Liver (tissue), 9 donors: ENCODE measurements around the gene TMEM91. TPM values are rescaled to one million over a fixed set of nuclear protein-coding genes. Genes with fewer than 3 reads are reported as not detected.

Experiments used
- DNase-seq: peaks from one replicate; pipeline ENCODE4 v3.0.0-alpha.2; 2017; ENCODE audit warnings: low spot score
- H3K27ac ChIP-seq, 2 donors: one replicate each; pipeline ENCODE4 v1.7.0; 2013; ENCODE audit warnings: inconsistent platforms in 2 of 2, low read length in 2 of 2, control low read depth in 1 of 2, low read depth in 1 of 2, mild to moderate bottlenecking in 1 of 2
- H3K27me3 ChIP-seq, 4 donors: one replicate each; pipeline versions ENCODE4 v1.6.1 to v1.7.0; 2013; ENCODE audit warnings: low read length in 3 of 4, inconsistent platforms in 1 of 4, mild to moderate bottlenecking in 1 of 4, moderate library complexity in 1 of 4; ENCODE audit not compliant: control insufficient read depth in 4 of 4, insufficient read depth in 4 of 4
- H3K36me3 ChIP-seq, 4 donors: one replicate each; pipeline versions ENCODE4 v1.6.1 to v1.7.0; 2013; ENCODE audit warnings: low read length in 3 of 4, mild to moderate bottlenecking in 3 of 4, low read depth in 1 of 4, moderate library complexity in 1 of 4; ENCODE audit not compliant: control insufficient read depth in 4 of 4, insufficient read depth in 3 of 4
- H3K4me1 ChIP-seq, 4 donors: one replicate each; pipeline versions ENCODE4 v1.6.1 to v1.7.0; 2013; ENCODE audit warnings: low read length in 3 of 4, mild to moderate bottlenecking in 3 of 4, moderate library complexity in 1 of 4; ENCODE audit not compliant: control insufficient read depth in 4 of 4, insufficient read depth in 4 of 4
- H3K4me3 ChIP-seq, 3 donors: one replicate each; pipeline versions ENCODE4 v1.6.1 to v1.7.0; 2013; ENCODE audit warnings: low read length in 3 of 3, control low read depth in 1 of 3, low read depth in 1 of 3, mild to moderate bottlenecking in 1 of 3
- H3K9ac ChIP-seq, 2 donors: one replicate each; pipeline ENCODE4 v1.7.0; 2013; ENCODE audit warnings: low read length in 2 of 2, mild to moderate bottlenecking in 2 of 2, moderate library complexity in 2 of 2, control low read depth in 1 of 2, low read depth in 1 of 2
- H3K9me3 ChIP-seq, 4 donors: one replicate each; pipeline versions ENCODE4 v1.6.1 to v1.7.0; 2013; ENCODE audit warnings: low read length in 3 of 4; ENCODE audit not compliant: control insufficient read depth in 4 of 4
- EGR1 ChIP-seq, 2 donors: IDR thresholded peaks; 2 replicates each; pipeline ENCODE4 v1.6.1; 2016 to 2018; ENCODE audit warnings: antibody characterized with exemption in 2 of 2, low read depth in 2 of 2
- FOXA1 ChIP-seq: IDR thresholded peaks from 2 replicates; pipeline ENCODE4 v1.6.1; 2016; ENCODE audit warnings: antibody characterized with exemption
- FOXA2 ChIP-seq: IDR thresholded peaks from 2 replicates; pipeline ENCODE4 v1.6.1; 2016; ENCODE audit warnings: antibody characterized with exemption
- GABPA ChIP-seq, 2 donors: IDR thresholded peaks in 1 of 2; conservative IDR thresholded peaks in 1 of 2; 2 replicates each; pipeline ENCODE4 v1.6.1; 2016; ENCODE audit warnings: antibody characterized with exemption in 2 of 2, mild to moderate bottlenecking in 1 of 2, moderate library complexity in 1 of 2
- HNF4A ChIP-seq, 2 donors: conservative IDR thresholded peaks; 2 replicates each; pipeline ENCODE4 v1.6.1; 2016; ENCODE audit warnings: antibody characterized with exemption in 2 of 2, mild to moderate bottlenecking in 2 of 2
- HNF4G ChIP-seq: IDR thresholded peaks from 2 replicates; pipeline ENCODE4 v1.6.1; 2016; ENCODE audit warnings: antibody characterized with exemption
- JUND ChIP-seq, 2 donors: IDR thresholded peaks; 2 replicates each; pipeline ENCODE4 v1.6.1; 2016; ENCODE audit warnings: antibody characterized with exemption in 2 of 2
- NR2F2 ChIP-seq: IDR thresholded peaks from 2 replicates; pipeline ENCODE4 v1.6.1; 2016; ENCODE audit warnings: antibody characterized with exemption
- RXRA ChIP-seq, 2 donors: IDR thresholded peaks; 2 replicates each; pipeline ENCODE4 v1.6.1; 2017 to 2018; ENCODE audit warnings: antibody characterized with exemption in 2 of 2, mild to moderate bottlenecking in 1 of 2
- SP1 ChIP-seq: IDR thresholded peaks from 2 replicates; pipeline ENCODE4 v1.6.1; 2018; ENCODE audit warnings: antibody characterized with exemption, mild to moderate bottlenecking
- TAF1 ChIP-seq: conservative IDR thresholded peaks from 2 replicates; pipeline ENCODE4 v1.6.1; 2016; ENCODE audit warnings: antibody characterized with exemption, mild to moderate bottlenecking
- YY1 ChIP-seq: IDR thresholded peaks from 2 replicates; pipeline ENCODE4 v1.6.1; 2016; ENCODE audit warnings: antibody characterized with exemption, mild to moderate bottlenecking
- WGBS: extraction: QIAGEN DNeasy Blood & Tissue Kit; methylation state at CpG from one replicate; pipeline ENCODE4 v1.1.7; 2013; 5-methylcytosine and 5-hydroxymethylcytosine counted together
- polyA plus RNA-seq, 2 donors: library from polyadenylated mRNA; stranded (reverse) in 1 of 2; unstranded in 1 of 2; fragments of 200-250 nt in 1 of 2; fragments of >200 nt in 1 of 2; fragmentation: Nextera tagmentation in 1 of 2; extraction: Ambion mirVana in 1 of 2; gene quantifications; one replicate each; pipeline versions ENCODE4 v1.2.1 to v1.2.3, GENCODE V29; 2013 to 2015
- total RNA-seq, 2 donors: library from RNA; depleted of rRNA; stranded (reverse); fragments of >200 nt; gene quantifications; one replicate each; pipeline ENCODE4 v1.2.3, GENCODE V29; 2014
- TF ChIP-seq, protein P1 (sequence below): IDR thresholded peaks from 2 replicates; pipeline ENCODE4 v1.6.1; 2016; ENCODE audit warnings: antibody characterized with exemption
- TF ChIP-seq, protein P2 (sequence below): IDR thresholded peaks from 2 replicates; pipeline ENCODE4 v1.6.1; 2016; ENCODE audit warnings: antibody characterized with exemption
- TF ChIP-seq, protein P3 (sequence below): IDR thresholded peaks from 2 replicates; pipeline ENCODE4 v1.6.1; 2016; ENCODE audit warnings: antibody characterized with exemption
- TF ChIP-seq, protein P4 (sequence below): IDR thresholded peaks from 2 replicates; pipeline ENCODE4 v1.6.1; 2016; ENCODE audit warnings: antibody characterized with exemption, mild to moderate bottlenecking
- TF ChIP-seq, protein P5 (sequence below): fragments of 150-350 bp; IDR thresholded peaks from 2 replicates; pipeline ENCODE4 v1.5.1; 2017; ENCODE audit warnings: improper control_type of control experiment, low read depth, low read length; ENCODE audit not compliant: missing input control
- donor health status: healthy.
- donor health status: healthy.
- donor health status: healthy.
- donor health status: healthy.
- donor health status: healthy.

TMEM91 gene
- total and polyA plus RNA-seq, 4 donors = 1.6 to 4.0 (median 2.9) TPM

DNA sequence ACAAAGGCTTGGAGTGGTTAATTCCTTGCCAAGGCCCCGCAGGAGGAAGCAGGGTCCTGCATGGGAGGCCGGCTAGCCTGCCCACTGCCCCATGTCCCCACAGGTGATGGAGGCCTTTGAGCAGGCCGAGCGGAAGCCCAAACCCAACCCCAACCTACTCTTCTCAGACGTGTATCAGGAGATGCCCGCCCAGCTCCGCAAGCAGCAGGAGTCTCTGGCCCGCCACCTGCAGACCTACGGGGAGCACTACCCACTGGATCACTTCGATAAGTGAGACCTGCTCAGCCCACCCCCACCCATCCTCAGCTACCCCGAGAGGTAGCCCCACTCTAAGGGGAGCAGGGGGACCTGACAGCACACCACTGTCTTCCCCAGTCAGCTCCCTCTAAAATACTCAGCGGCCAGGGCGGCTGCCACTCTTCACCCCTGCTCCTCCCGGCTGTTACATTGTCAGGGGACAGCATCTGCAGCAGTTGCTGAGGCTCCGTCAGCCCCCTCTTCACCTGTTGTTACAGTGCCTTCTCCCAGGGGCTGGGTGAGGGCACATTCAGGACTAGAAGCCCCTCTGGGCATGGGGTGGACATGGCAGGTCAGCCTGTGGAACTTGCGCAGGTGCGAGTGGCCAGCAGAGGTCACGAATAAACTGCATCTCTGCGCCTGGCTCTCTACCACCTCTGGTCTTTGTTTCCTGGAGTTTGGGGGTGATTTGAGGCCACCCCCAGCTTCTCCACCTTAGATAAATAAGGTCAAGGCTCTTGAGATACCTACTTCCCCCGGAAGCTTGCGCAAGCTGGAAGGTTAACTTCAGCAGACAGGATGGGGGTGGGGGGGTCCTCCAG lies 48.2 kb downstream of the TMEM91 start:
- TF ChIP-seq GABPA (IDR thresholded peaks at IDR 0.05 in 1 of 2, conservative IDR thresholded peaks at IDR 0.05 in 1 of 2) (no peak), SP1 (no peak), NR2F2 (peak; percentile 18), HNF4A (conservative IDR thresholded peaks at IDR 0.05) (no peak), EGR1 (IDR thresholded peaks at IDR 0.05; ENCODE audit: low read depth in 2 of 2) (no peak), FOXA2 (no peak), TAF1 (no peak), FOXA1 (no peak), HNF4G (no peak)
- Histone ChIP-seq H3K9ac (no peak overlapping the region), H3K9me3 (no peaks in the 10 kb centered on the region), H3K27me3 (no peaks in the 10 kb centered on the region), H3K4me1 (peaks cover 0 to 8% (median 0%) of the 10 kb centered on the region in 4 donors), H3K27ac (no peak overlapping the region), H3K36me3 (peaks cover 9 to 61% (median 24%) of the 10 kb centered on the region in 4 donors), H3K4me3 (no peak overlapping the region)
- WGBS = 82% methylated on average over 21 of the region's 21 CpGs
- DNase-seq = no peak

DNA sequence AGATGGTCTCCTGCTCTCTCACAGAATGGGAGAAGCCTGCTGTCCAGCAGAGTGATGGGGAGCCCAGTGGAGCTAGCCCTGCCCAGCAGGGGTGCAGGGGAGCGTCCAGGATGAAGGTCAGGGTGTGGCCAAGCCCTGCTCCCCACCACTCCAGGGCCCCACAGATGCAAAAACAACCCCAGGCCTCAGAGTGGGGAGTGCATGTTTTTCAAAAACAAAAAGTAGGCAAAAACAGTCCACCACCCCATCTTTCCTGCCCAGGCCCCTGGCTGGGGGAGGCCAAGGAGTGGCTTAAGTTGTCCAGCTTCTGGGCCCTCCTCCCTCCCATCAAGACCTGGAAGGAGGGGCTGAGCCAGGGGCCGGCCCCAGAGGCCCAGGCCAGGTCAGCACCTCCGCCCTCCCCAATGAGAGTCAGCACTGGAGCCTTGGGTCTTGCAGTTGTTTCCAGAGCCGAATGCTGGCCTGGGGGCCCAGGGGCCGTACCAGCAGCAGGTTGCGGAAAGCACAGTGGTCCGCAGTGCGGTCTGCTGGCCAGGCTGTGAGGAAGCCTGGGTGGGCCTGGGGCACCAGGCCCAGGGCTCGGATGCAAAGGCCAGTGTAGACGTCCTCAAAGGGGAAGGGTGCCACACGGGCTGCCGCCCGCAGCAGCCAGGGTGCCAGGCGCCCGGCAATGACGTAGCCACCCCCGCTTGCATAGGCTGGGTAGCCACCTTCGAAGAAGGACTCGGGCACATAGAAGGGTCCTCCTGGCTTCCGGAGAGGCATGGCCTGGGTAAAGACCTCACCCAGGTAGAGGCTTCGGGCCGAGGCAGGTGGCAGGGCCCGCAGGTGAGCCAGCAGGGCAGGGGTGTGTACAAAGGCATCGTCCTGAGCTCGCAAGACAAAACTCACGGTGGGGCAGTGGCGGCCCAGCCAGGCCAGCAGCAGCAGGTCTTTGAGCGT lies 49.1 kb downstream of the TMEM91 start:
- WGBS = 87% methylated on average over 28 of the region's 28 CpGs
- H3K9me3 ChIP-seq = no peaks in the 10 kb centered on the region
- H3K27me3 ChIP-seq = no peaks in the 10 kb centered on the region
- TF ChIP-seq, protein P1, sequence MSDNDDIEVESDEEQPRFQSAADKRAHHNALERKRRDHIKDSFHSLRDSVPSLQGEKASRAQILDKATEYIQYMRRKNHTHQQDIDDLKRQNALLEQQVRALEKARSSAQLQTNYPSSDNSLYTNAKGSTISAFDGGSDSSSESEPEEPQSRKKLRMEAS = no peak
- no peak for TF ChIP-seq JUND (IDR thresholded peaks at IDR 0.05)
- TF ChIP-seq, protein P2, sequence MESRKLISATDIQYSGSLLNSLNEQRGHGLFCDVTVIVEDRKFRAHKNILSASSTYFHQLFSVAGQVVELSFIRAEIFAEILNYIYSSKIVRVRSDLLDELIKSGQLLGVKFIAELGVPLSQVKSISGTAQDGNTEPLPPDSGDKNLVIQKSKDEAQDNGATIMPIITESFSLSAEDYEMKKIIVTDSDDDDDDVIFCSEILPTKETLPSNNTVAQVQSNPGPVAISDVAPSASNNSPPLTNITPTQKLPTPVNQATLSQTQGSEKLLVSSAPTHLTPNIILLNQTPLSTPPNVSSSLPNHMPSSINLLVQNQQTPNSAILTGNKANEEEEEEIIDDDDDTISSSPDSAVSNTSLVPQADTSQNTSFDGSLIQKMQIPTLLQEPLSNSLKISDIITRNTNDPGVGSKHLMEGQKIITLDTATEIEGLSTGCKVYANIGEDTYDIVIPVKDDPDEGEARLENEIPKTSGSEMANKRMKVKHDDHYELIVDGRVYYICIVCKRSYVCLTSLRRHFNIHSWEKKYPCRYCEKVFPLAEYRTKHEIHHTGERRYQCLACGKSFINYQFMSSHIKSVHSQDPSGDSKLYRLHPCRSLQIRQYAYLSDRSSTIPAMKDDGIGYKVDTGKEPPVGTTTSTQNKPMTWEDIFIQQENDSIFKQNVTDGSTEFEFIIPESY = no peak
- no peak for TF ChIP-seq HNF4G
- TF ChIP-seq RXRA (IDR thresholded peaks at IDR 0.05) = no peak
- TF ChIP-seq FOXA2 = no peak
- TF ChIP-seq TAF1 = no peak
- TF ChIP-seq, protein P3, sequence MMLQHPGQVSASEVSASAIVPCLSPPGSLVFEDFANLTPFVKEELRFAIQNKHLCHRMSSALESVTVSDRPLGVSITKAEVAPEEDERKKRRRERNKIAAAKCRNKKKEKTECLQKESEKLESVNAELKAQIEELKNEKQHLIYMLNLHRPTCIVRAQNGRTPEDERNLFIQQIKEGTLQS = no peak
- TF ChIP-seq SP1 = no peak
- TF ChIP-seq, protein P4, sequence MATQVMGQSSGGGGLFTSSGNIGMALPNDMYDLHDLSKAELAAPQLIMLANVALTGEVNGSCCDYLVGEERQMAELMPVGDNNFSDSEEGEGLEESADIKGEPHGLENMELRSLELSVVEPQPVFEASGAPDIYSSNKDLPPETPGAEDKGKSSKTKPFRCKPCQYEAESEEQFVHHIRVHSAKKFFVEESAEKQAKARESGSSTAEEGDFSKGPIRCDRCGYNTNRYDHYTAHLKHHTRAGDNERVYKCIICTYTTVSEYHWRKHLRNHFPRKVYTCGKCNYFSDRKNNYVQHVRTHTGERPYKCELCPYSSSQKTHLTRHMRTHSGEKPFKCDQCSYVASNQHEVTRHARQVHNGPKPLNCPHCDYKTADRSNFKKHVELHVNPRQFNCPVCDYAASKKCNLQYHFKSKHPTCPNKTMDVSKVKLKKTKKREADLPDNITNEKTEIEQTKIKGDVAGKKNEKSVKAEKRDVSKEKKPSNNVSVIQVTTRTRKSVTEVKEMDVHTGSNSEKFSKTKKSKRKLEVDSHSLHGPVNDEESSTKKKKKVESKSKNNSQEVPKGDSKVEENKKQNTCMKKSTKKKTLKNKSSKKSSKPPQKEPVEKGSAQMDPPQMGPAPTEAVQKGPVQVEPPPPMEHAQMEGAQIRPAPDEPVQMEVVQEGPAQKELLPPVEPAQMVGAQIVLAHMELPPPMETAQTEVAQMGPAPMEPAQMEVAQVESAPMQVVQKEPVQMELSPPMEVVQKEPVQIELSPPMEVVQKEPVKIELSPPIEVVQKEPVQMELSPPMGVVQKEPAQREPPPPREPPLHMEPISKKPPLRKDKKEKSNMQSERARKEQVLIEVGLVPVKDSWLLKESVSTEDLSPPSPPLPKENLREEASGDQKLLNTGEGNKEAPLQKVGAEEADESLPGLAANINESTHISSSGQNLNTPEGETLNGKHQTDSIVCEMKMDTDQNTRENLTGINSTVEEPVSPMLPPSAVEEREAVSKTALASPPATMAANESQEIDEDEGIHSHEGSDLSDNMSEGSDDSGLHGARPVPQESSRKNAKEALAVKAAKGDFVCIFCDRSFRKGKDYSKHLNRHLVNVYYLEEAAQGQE = no peak
- TF ChIP-seq YY1 = no peak
- TF ChIP-seq, protein P5, sequence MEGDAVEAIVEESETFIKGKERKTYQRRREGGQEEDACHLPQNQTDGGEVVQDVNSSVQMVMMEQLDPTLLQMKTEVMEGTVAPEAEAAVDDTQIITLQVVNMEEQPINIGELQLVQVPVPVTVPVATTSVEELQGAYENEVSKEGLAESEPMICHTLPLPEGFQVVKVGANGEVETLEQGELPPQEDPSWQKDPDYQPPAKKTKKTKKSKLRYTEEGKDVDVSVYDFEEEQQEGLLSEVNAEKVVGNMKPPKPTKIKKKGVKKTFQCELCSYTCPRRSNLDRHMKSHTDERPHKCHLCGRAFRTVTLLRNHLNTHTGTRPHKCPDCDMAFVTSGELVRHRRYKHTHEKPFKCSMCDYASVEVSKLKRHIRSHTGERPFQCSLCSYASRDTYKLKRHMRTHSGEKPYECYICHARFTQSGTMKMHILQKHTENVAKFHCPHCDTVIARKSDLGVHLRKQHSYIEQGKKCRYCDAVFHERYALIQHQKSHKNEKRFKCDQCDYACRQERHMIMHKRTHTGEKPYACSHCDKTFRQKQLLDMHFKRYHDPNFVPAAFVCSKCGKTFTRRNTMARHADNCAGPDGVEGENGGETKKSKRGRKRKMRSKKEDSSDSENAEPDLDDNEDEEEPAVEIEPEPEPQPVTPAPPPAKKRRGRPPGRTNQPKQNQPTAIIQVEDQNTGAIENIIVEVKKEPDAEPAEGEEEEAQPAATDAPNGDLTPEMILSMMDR = no peak
- no peak for TF ChIP-seq FOXA1
- no peak overlapping the region for H3K9ac ChIP-seq
- no peak overlapping the region for H3K27ac ChIP-seq
- H3K36me3 ChIP-seq = peaks cover 9 to 54% (median 17%) of the 10 kb centered on the region in 4 donors
- no peak overlapping the region for H3K4me3 ChIP-seq
- no peak for DNase-seq
- peaks cover 0 to 5% (median 0%) of the 10 kb centered on the region in 4 donors for H3K4me1 ChIP-seq
